Measurements from ENCODE around the gene NOS3. TPM values are rescaled to one million over a fixed set of nuclear protein-coding genes. Genes with fewer than 3 reads are reported as not detected.
A peak's percentile ranks its signal among the peaks of the same experiment; 100 is the strongest.

NOS3 gene
- total and polyA plus RNA-seq, 9 of the 15 experiments (the other 6 are each of a cell fraction or from before 2014, with no cell fraction given): 1.1 to 121 (median 23.6) TPM

GRCh38 chr7:151038951-151039849, 48.4 kb downstream of the NOS3 start (continued):
- peak; percentile 81; the same call in 1 of the 2 replicates for TF ChIP-seq ZBED1 (IDR thresholded peaks at IDR 0.05)
- TF ChIP-seq POLR2G (IDR thresholded peaks at IDR 0.05; ENCODE audit: low read depth, low read length): peak; percentile 72
- peak; percentile 78; the same call in 1 of the 2 replicates for TF ChIP-seq TCF7 (IDR thresholded peaks at IDR 0.05; ENCODE audit: borderline replicate concordance)
- no peak for TF ChIP-seq RFX7 (CRISPR knock-in tag; IDR thresholded peaks at IDR 0.05)
- peak; percentile 100 for TF ChIP-seq SMARCC2 (IDR thresholded peaks at IDR 0.05; ENCODE audit: low read depth)
- TF ChIP-seq USF1 (CRISPR knock-in tag; IDR thresholded peaks at IDR 0.05): no peak
- no peak for TF ChIP-seq ZNF551 (CRISPR knock-in tag; IDR thresholded peaks at IDR 0.05)
- peak; percentile 90 for TF ChIP-seq SOX6 (IDR thresholded peaks at IDR 0.05)
- no peak for TF ChIP-seq CHD1 (IDR thresholded peaks at IDR 0.05; ENCODE audit: low read length)
- TF ChIP-seq STAT6 (CRISPR knock-in tag; IDR thresholded peaks at IDR 0.05): no peak; the same call in 1 of the 2 replicates
- TF ChIP-seq NELFE (IDR thresholded peaks at IDR 0.05; ENCODE audit: insufficient read depth, insufficient read length): no peak
- TF ChIP-seq NCOA6 (IDR thresholded peaks at IDR 0.05): no peak
- TF ChIP-seq DDX20 (tag; IDR thresholded peaks at IDR 0.05; ENCODE audit: low read depth): no peak
- TF ChIP-seq ZNF57 (CRISPR knock-in tag; IDR thresholded peaks at IDR 0.05): no peak

All from K562 (cell line).